Measurements from ENCODE around the gene SLC13A3.

The SLC13A3 gene

DNA sequence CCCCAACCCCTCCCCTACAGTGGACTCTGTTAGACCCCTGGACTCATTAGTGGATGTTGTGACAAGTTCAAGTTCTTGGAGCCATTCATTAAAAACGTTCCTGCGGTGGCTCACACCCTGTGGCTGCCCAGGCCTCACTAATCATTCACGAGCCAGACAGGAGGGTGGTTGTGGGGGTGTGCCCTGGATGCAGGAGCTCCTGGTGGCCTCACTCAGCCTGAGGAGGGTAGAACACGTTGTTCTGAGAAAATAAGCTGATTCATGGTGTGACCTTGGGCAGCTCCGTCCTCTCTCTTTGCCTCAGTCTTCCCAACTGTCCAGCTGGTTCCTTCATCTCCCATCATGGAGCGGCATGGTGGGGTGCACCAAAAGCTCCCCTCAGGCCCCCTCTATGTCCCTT is 16.7 kb downstream of the SLC13A3 start:
- no peak for DNase-seq (ENCODE audit: low spot score)

DNA sequence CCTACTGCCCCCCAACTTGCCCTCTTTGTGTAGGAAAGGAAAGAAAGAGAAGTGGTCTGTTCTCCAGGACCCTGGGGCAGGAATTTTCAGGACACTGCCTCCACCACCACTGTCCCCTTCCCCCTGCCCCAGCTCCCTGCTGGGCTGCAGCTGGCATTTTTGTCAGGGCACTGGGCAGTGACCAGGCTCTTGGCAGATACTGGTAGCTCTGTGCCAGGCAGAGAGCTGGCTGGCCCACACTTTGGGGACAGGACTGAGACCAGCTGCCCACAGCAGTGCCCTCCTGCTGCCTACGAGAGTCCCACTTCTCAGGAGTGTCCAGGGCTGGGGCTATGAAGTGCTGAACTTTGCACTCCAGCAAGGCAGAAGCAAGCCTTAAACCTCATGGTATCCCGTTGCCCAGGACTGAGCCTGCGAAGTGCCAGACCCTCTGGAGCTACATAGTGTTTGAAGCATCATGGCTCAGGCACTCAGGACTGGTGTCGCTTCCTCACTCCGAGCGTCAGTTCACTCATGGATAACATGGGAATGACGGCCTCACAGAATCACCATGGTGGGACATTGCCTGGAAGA is 19.3 kb downstream of the SLC13A3 start:
- DNase-seq (ENCODE audit: low spot score) = no peak

DNA sequence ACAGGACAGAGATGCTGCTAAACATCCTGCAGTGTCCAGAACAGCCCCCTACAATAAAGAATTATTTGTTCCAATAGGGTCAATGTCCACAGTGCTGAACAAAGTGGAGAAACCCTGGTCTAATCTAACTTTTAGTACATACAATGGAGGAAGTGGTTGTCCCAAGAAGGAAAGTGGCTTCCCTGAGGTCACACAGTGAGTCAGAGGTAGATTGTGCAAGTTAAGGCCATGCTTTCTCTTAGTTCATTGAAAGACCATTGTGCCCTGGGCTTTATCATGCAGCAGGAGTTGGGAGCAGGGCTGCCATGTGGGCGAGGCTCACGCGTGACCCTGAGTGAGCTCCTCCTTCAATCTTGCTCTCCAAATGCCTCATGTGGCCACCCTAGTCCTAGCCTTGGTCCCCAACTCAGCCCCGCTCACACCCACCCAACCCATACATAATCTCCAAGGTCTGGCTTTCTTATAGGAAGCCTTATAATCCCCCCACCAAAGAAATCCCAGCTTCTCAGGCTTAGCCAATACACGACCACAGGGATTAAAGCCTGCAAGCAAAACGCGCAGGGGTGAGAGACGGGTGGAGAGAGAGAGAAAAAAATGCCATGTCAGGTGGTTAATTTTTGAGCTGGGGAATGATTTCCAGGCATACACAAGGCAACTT is 19.9 kb downstream of the SLC13A3 start:
- no peak for DNase-seq (ENCODE audit: low spot score)

DNA sequence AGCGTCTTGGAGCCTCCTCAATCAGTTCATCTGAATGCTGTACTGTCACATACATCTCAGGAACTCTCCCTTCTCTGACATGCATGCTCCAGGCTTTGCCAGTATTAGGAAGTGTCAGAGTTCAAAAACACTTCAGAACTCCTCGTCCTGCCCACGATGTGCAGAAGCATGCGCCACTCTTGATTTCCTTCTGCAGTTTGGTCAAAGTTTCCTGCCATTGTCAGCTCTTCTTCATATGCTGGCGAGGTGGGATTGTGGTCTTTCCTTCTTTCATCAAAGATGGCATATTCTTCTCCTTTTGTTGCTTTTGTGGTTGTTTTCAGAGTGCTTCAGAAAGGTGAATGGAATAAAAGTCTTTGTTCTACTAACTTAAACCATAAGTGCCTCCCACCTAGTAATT is 21.0 kb downstream of the SLC13A3 start:
- no peak for DNase-seq (ENCODE audit: low spot score)

DNA sequence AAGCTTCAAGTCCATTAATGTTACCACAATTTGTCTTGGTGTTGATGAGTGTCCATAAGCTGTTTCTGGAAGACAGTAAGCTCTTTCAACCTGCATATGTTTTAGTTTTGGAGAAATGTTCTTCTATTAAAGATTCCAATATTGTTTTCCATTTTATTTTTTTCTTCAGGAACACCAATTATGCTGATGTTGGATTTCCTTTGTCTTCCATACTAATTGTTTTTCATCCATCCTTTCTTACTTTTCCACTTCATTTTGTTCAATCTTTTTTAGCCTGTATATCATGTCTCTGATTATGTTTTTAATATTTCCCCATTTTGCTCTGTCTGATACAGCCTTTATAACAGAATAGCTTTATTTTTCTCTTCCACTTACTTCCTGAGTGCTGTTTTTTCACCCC is 21.9 kb downstream of the SLC13A3 start:
- DNase-seq (ENCODE audit: low spot score) = no peak

DNA sequence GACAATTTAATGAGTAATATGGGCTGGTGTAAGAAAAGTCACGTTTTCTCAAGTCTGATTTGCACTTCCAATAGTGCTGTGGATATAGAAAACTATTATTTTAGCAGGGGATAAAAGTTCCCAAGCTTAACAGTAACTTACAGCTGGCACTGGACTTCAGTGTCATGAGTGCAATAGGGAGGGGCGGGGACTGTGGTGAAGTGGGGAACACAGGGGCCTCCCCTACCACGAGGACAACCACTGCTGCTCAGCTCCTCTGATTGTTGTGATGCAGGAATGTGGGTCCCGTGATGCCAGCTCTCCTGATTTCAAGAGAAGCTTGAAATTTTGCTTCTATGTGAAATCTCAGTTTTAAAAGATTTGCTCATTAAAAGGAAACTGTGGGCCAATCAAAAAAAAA is 24.0 kb downstream of the SLC13A3 start:
- no peak for DNase-seq (ENCODE audit: low spot score)

DNA sequence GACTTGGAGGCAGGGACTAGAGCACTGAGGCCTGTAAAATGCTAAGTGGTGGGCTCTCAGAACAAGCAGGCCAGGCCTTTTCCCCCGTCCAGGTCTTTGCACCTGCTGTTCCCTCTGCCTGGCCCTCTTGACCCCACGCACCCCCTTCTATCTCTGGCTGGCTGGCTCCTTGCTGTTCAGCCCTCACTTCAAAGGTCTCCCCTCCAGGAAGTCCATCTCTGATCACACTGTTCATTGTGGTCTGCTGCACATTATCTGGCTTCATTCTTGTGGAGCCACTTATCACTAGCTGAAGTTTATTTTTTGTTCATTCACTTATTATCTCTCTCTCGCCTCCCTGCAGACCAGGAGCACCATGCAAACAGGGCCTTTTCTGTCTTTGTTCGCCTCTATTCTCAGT is 24.5 kb downstream of the SLC13A3 start:
- no peak for DNase-seq (ENCODE audit: low spot score)

DNA sequence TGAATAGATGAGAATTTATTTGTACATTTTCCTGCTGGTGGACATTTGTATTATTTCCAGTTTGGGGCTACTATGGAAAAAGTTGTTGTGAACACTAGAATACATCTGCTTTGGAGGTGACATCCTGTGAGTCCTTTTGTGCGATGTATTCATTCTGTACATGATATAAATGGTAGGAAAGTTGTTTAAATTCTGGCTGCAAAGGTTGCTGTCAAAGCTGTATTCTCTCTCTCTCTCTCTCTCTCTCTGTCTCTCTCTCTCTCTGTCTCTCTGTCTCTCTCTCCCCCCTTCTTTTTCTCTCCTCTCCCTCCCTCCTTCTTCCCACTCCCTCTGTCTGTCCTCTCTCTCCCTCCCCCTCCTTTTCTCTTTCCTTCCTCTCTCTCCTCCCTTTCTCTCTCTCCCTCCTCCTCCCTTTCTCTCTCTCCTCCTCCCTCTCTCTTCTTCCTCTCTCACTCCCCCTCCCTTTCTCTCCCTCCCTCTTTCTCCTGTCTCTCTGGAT is 25.3 kb downstream of the SLC13A3 start:
- DNase-seq (ENCODE audit: low spot score) = no peak

DNA sequence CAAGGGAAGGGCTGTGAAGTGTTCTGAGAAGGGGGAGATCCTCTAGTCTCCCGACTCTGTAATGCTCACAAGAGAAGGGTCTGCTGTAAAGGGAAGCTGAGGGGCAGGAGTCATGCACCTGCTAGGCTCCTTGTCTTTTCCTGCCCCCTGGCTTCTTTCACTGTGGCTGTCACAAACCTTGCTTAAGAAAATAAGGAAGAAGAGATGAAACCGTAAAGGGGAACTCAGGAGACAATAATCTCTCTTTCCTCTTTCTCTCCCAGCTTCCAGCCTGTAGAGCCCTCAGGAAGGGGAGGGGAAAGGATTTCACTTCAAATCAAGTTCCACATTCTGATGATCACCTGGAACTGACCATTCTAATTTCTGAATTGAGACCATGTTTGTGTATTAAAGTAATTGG is 26.3 kb downstream of the SLC13A3 start:
- no peak for DNase-seq (ENCODE audit: low spot score)

DNA sequence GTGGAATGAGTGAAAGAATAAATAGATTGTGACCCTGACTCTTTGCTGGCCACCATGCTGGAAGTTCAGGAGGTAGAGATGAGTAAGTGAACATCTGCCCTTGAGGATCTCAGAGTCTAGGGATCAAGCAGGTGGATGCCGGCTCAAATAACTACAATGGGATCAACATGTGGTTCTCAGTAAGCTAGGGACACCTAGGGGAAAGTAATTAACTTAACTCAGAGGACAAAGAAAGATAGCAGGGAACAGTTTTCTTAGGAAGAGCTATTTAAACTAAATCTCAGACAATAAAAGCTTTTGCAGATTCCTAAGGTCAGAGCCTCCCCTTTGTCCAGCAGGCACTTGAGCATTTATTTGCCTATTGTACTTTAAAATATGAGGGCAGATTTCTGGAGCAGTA is 29.1 kb downstream of the SLC13A3 start:
- DNase-seq (ENCODE audit: low spot score) = peak; percentile 42

DNA sequence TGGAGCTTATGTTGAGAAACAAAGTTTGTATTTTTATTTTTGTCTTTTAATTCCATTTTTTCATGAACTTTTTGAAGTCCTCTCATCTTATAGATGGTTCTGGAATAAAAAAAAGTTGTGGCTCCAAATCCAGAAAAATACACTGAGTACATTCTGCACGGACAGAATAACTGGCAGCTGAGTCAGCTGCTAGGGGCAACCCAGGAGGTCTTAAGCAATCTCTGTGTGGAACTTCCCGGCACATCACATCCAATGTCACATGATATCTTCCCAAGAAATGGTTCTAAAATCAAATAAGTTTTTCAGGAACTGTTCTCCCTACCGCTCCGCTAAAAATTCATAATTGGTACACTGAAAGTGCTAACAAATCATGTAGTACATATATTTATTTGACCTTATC is 29.8 kb downstream of the SLC13A3 start:
- no peak for DNase-seq (ENCODE audit: low spot score)

DNA sequence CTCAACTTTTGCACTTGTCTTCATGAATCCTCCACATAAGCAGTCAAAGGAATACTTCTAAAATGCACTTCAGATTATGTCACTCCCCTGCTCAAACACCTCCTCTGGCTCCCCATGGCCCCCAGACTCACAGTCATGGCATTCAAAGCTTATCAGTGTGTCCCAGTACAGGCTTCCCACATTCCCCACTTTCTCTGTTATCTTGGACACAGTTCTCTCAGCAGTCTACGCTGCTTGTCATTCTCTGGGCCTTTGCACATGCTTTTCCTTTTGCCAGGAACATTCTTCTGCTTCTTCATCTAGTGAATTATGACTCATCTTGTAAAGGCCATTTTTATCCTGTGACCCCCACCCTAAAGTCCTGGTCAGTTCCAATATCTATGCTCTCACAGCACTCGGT is 31.8 kb downstream of the SLC13A3 start:
- no peak for DNase-seq (ENCODE audit: low spot score)

DNA sequence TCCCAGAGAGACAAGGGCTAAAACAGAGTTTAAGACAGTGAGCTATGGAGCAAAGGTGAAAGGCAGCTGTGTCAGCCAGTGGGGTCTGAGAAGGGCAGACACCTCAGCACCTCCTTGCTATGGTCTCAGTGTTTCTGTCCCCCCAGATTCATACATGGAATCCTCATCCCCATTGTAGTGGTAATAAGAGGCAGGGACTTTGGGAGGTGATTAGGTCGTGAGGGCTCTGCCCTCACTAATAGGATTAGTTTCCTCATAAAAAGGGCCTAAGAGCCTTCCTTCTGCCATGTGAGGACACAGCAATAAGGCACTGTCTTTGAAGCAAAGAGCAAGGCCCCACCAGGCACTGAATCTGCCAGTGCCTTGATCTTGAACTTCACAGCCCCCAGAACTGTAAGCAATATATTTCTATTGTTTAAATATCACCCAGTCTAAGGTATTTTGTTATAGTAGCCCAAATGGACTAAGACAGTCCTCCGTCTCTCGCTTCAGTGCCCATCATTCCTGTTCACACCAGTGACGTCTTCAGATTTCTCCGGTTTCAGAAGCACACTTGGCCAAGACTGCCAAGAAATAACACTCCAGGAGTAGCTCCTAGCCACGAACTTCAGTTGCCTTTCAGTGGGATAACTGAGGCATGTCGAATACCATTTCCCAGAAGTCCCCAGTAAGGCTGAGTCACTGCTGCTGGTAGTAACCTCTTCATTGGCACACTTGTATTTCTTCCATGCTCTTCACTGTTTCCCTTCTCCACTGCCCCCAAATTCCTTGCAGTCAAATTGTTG is 32.8 kb downstream of the SLC13A3 start:
- no peak for DNase-seq (ENCODE audit: low spot score)

DNA sequence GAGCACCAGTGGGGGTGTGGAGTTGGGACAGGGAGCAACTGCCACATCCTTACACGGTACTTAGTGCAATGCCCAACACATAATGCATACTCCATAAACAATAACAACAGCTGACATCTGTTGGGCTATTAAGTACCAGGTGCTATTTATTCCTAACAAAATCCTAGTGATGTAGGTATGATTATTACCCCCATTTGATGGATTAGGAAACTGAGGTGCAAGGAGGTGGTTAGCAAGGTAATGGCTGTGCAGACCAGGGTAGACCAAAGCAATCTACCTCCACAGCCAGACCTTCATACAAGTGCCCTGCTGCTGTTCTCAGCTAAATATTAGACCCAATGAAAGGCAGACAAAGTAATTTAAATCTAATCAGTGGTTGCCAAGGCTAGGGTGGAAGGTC is 36.8 kb downstream of the SLC13A3 start:
- no peak for DNase-seq (ENCODE audit: low spot score)

DNA sequence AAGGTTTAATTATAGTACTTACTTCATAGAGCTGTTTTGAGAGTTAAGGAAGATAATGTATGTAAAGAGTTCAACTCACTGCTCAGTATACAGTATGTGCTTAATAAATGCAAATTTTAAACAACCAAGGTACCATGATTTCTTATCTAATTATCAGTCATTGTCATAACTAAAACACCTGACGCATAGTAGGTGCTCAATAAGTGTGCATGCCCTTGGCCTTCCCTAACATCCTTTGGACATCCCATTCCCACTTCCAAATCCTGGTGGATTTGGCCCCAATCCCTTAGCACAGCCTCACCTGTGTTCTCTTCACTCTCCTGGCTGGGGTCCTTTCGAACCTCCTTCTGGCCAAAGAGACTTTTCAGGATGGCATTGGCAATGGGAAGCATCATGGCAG is 41.1 kb downstream of the SLC13A3 start:
- no peak for DNase-seq (ENCODE audit: low spot score)

DNA sequence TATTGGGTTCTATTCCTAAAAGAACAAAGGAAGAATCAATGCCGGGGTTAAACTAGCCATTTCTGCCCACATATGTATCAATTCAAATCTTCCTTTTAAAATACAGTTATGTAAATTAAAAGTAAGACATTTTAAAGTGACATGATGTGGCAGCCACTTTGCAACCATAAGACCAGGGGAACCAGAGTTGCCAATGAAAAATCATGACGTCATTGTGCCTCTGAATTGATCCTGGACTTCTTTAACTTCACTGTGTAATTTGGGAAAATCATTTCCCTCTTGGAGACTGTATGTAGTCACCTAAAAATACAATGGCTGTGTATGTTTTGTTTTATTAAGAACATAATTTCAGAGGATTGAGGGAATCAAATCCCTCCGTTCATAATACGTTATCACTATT is 42.2 kb downstream of the SLC13A3 start:
- no peak for DNase-seq (ENCODE audit: low spot score)

DNA sequence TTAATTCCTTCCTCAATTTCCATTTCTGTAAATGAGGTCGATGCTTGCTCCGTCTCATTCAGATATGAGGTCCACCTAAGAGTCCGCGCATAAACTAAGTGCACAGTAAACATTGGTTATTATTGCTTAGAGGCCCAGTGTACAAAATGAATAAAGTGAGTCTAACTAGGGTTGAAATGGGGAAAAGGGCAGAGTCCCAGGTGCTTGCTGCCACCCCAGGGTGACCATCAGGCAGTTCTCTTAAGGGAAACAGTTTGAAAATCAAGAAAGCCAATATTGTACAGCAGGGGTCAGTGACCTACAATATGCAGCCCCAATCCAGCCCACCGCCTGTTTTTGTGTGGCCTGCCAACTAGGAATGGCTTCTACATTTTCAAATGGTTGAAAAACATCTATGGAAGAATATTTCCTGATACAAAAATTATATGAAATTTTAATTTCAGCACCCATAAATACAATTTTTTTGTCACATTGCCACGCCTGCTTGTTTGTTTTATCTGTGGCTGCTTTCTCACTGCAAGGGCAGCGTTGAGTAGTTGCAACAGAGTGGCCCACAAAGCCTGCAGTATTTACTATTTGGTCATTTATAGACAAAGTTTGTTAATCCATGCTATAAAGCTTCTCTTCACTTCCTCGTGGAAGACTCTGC is 43.3 kb downstream of the SLC13A3 start:
- DNase-seq (ENCODE audit: low spot score) = no peak

DNA sequence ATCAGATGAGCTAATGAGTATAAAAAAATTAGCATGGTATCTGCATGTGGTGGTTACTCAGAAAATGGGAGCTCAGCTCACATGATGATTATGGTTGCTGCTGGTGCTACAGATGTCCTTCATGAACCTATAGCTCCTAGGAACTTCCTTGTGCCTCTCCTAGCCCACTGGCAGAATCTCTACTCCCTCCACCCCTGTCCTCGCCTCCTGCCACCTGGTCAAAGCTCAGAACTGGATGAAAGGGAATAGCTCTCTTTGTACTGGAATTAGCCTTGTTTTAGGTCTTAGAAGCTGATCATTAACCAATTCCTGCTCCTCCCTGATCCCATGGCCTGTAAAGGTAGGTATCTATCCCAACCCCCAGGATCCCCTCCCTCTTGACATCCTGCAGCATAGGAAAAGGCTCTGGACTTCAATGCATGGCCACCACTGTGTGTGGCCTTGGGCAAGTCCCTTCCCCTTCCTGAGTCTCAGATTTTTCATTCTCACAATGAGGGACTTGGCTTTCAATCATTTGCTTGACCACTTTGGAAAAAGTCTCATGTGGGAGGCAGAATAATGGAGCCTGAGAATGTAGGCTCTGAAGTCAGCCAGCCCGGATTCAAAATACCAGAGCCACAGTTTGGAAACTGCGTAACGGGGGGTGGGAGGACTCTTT is 43.9 kb downstream of the SLC13A3 start:
- no peak for DNase-seq (ENCODE audit: low spot score)

DNA sequence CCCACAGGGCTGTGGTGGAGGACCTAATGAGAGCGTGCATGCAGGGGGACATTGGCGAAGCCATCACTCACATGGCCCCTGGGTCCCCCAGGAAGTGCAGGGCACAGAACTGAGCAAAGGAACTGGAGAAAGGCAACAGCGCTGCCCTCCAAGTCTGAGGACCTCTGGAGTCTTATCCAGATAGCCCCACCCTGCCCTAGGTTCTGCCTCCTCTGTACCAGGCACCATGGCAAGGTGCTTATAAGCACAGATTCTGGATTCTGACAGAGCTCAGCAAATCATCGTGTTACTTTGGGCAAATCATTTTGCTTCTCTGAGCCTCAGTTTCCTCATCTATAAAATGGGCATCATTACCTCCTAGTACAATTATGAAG is 44.5 kb downstream of the SLC13A3 start:
- DNase-seq (ENCODE audit: low spot score) = no peak

DNA sequence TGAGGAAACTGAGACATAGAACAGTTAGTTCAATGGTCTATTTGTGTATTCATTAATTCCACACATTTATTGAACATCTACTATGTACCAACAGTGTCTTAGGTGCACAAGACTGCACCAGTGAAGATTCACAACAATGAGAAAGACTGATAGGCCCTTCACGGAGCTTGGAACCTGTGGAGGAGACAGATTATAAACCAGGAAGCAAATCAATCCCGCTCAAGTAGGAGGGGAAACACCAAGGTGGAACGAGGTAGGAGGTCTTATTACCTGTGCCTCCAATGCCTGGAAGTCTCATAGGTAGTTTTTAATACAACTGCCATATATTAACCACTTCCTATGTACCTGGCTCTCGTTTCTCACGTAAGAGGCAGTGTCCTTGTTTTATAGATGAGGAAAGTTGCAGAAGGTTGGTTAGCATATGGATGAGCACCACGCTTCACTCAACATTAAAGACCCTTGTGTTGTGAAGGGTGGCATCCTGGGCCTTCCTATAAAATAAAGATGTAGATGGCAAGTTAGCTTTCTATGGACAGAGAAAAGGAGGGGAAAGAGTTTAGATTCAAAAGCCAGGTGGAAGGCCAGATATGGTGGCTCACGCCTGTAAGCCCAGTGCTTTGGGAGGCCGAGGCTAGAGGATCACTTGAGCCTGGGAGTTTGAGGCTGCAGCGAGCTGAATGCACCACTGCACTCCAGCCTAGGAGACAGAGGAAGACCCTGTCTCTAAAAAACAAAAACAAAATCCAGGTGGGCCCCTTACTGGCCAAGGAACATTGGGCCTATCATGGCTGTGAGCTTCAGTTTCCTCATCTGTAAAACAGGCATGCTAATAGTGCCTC is 45.1 kb downstream of the SLC13A3 start:
- no peak for DNase-seq (ENCODE audit: low spot score)

DNA sequence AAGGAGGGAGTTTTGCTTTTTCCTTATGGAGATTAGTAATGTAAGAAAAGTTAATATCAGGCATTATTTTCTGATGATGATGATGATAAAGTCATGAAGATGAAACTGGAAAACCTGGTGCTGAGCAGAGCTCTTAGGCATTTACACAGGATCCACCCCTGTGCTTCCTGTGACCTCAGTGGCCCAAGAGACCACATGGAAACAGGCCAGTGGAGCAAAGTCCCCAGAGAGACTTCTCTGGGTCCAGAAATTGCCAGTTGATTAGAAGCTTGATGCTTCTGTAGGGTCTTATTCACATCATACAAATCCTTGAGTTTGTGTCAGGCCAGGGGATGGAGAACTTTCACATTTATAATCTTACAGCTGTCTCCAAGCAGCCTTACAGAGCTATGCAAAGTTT is 46.1 kb downstream of the SLC13A3 start:
- DNase-seq (ENCODE audit: low spot score) = no peak

Measured in iPS-NIHi11 (cell line).